ENCODE data around the gene ERG28. TPM values are rescaled to one million over a fixed set of nuclear protein-coding genes. Genes with fewer than 3 reads are reported as not detected.

Gene ERG28
- total RNA-seq, 1 donor from 2014 or later = 6.2 TPM

- no peak for DNase-seq (ENCODE audit: low spot score)
Observed at GRCh38 chr14:75660238-75660629, 442 bp downstream of the ERG28 start.

- no peak for DNase-seq (ENCODE audit: low spot score)
Observed at GRCh38 chr14:75658957-75659356, 1.7 kb downstream of the ERG28 start.

GRCh38 chr14:75657331-75657730 is 3.3 kb downstream of the ERG28 start:
- no peak for DNase-seq (ENCODE audit: low spot score)

- no peak for DNase-seq (ENCODE audit: low spot score)
Observed at GRCh38 chr14:75655235-75655634, 5.4 kb downstream of the ERG28 start.

- no peak for DNase-seq (ENCODE audit: low spot score)
Observed at GRCh38 chr14:75654127-75654732, 6.4 kb downstream of the ERG28 start.

GRCh38 chr14:75653563-75653962 is 7.1 kb downstream of the ERG28 start:
- no peak for DNase-seq (ENCODE audit: low spot score)

DNA sequence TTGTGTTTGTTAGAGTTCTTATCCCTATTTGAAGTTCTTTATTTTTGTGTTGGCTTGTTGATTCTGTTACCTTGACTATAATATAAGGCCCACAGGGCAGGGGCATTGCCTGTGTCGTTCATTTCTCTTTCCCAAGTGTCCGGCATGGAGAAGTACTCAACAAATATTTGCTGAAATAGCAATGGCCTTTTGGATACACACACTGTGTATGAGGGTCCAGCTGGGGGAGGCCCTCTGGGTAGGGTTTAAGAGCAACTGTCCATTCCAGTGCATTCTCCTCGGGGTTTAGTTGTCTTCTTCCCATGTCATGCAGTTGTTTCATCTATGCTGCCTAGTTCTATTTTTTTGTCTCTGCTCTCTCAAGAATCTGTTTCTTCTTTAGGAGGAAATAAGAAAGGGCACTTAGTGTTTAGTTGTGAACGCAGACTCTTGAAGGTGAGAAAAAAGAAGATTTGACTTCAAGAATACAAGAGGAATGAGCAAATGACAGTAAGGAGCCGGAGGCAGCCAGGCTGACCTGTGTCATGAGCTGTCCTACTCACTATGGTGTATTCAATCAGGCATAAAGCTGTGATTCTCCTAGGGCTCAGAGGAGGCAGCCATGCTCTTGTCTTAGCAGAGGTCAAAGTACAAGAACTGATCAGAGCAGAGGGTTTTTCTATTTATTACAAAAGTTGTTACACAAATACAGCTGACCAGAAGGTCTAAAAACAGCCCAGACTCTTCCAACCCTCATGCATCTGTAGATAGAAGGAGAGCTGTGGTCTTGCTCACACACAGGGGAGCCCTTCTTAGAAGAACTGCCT is 10.2 kb downstream of the ERG28 start:
- DNase-seq (ENCODE audit: low spot score) = no peak

DNA sequence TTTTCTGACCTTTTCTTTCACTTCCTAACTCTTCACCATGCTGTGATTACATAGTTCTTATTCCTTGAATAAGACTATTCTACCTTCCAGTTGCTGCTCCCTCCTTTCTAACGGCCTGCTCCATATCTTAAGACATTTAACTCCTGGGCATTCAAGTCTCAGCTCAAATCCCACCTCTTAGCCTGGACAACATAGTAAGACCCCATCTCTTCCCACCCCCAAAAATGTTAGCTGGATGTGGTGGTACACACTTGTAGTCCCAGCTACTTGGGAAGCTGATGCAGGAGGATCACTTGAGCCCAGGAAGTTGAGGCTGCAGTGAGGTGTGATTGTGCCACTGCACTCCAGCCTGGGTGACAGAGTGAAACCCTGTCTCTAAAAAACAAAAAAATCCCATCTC is 10.9 kb downstream of the ERG28 start:
- DNase-seq (ENCODE audit: low spot score) = no peak

- no peak for DNase-seq (ENCODE audit: low spot score)
Observed at GRCh38 chr14:75649337-75649736, 11.3 kb downstream of the ERG28 start.

DNA sequence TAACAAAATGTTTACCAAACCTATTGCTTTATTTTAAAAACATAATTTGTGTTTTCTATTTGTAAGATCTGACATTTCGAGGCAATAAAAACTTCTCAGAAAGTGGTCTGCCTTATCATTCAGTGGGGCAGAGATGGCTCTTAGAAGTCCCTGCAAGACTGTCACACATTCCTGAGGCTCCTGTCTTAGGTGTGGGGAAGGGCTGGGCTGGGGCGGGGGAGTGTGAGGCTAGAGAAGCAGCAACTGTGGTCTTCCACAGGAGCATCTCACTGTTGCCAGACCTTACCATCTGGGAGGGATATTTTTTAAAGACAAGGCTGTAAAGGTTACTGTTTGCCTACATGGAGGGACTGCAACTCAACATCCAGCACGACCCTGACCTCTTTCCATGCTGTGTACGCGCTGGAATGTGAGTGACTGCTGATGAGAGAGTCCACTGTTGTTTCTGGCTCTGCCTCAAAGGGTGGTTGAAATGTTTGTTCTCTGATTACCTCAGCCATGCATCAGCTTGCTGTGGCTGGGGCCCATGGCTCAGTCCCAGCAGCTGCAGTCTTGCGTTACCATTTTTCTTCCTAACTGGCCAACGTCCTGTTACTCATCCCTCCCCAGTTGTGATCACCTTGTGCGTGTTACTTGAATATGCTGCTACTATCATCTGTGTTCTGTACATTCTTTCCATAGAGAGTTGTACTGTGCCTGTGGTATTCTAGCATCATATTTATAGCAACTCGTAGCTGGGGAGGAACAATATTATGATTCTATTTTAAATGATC is 12.4 kb downstream of the ERG28 start:
- no peak for DNase-seq (ENCODE audit: low spot score)

DNA sequence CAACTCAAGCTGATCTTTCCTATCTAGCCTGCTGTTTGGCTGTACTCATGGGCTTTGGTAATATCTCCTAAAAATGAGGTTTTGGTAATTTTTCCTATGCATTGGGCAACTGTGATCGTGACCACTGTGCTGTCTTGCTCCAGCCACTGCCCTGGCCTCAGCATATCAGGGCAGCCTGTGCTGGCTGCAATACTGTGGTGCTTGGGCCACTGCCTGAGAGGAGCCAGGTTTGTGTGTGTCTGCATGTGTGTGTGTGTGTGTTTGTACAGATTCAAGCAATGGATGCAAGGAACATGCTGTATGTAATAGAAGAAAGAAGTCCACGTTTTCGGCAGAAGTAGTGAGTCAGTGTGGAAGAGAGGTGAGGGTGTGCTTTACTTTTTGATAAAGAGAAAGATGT is 13.0 kb downstream of the ERG28 start:
- DNase-seq (ENCODE audit: low spot score) = no peak

GRCh38 chr14:75646762-75647161 is 13.9 kb downstream of the ERG28 start:
- DNase-seq (ENCODE audit: low spot score) = no peak

DNA sequence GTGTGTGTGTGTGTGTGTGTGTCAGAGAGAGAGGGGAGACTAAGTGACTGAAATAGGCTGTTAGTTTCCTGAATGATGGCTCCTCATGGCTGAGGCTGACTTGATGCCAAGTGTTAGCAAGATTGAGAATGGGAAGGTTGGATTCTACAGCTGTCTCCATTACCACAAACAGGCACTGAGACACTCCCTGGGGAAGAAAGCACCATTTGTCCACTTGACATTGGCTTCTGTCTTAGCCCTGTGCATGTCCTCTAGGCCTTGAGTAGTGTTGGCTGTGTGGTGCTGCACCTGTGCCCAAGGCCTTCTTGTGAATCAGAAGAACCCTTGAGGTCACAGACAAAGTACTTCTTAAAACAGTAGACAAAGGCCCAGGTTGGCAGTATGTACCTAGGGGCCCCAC is 15.6 kb downstream of the ERG28 start:
- no peak for DNase-seq (ENCODE audit: low spot score)

GRCh38 chr14:75643985-75644384 is 16.7 kb downstream of the ERG28 start:
- no peak for DNase-seq (ENCODE audit: low spot score)

DNA sequence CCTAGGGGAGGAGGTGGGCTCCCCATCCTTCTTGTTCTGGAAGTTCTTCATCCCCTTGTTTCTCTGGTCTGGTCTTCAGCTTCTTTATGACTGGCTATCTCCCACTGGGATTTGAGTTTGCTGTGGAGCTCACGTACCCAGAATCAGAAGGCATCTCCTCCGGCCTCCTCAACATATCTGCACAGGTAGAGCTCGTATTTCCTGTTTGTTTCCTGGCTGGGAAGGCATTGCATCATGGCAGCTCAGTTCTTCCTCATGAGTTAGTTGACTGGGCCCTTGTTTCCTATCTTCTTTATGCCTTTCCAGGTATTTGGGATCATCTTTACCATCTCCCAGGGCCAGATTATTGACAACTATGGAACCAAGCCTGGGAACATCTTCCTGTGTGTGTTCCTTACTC is 19.8 kb downstream of the ERG28 start:
- DNase-seq (ENCODE audit: low spot score) = no peak

- no peak for DNase-seq (ENCODE audit: low spot score)
Observed at GRCh38 chr14:75636100-75636692, 24.5 kb downstream of the ERG28 start.

- DNase-seq (ENCODE audit: low spot score) = no peak
Observed at GRCh38 chr14:75634848-75635247, 25.8 kb downstream of the ERG28 start.

GRCh38 chr14:75631453-75631831 is 29.2 kb downstream of the ERG28 start:
- no peak for DNase-seq (ENCODE audit: low spot score)

DNA sequence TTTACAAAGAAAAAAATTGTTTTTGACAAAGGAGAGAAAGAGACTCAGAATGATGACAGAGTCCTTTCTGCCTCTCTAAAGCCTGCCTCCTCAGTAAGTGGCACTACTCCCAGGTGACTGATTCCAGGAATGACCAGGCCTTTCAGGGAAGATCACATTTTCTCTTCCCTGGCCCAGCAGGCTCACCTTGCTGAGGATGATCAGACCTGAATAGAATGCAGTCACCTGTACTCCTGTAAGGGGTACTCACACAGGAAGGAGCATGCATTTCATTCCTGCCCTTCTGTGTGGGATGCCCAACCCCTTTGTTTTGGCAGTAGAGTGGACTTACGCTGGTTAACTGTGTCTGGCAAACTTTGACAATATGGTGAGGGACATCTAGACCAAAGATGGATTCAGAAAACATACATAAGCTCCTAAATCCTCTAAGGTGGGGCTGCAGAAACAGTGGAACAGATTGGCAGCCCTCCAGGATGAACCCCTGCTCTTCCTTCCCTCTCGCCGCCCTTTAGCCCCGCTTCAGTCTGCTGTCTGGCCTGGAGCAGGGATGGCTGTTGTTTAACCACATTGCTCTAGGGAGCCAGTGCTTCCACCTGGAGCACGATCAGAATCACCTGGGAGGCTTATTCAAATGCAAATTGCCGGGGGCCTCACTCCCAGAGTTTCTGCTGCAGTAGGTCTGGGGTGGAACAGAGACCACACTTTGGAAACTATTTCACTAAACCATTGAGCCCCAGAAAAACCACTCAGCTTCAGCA is 29.8 kb downstream of the ERG28 start:
- DNase-seq (ENCODE audit: low spot score) = no peak

- DNase-seq (ENCODE audit: low spot score) = no peak
Observed at GRCh38 chr14:75628816-75629215, 31.9 kb downstream of the ERG28 start.

DNA sequence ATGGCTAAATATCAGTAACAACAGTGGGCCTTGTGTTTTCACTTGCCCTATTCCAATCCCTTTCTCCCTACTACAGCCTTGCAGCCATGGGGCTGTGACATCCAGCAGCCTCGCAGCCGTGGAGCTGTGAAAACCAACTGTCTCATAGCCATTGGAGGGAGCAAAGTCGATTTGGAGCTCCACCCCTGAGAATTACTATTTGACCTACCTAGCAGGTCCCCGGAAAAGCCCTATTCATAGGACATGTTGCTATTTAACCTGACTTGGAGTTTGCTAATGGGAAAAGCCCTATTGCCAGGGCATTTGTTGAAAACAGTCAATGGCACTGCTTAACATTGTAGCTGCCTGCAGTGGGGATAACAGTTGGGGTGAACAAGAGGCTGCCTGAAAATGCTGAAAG is 33.3 kb downstream of the ERG28 start:
- DNase-seq (ENCODE audit: low spot score) = no peak
